Activated CD4-positive, alpha-beta T cell treated with anti-CD3 and anti-CD28 coated beads, Interleukin-2, amount 10 ng/mL, durations not matched to agents 7 days and 5 days (primary cell): ENCODE results near the gene NDUFB4. TPM values are rescaled to one million over a fixed set of nuclear protein-coding genes. Genes with fewer than 3 reads are reported as not detected.

Source experiments
- CTCF ChIA-PET: fragments of 350-600 bp; sonication (Branson Sonifier 250); formaldehyde crosslinking; loops from one replicate; lab custom pipeline; 2021; ENCODE audit warnings: antibody characterized with exemption; lab: Charles Lee
- POLR2A ChIA-PET: fragments of 350-600 bp; sonication (Branson Sonifier 250); formaldehyde crosslinking; loops from one replicate; lab custom pipeline; 2021; ENCODE audit warnings: antibody characterized with exemption; lab: Charles Lee
- DNase-seq: peaks from one replicate; pipeline ENCODE4 v3.0.0-alpha.2; 2020
- H3K27ac Mint-ChIP-seq: one replicate; pipeline ENCODE4 v1.8.0; 2021; ENCODE audit warnings: mild to moderate bottlenecking, moderate library complexity, mixed read lengths
- H3K27me3 Mint-ChIP-seq: one replicate; pipeline ENCODE4 v1.8.0; 2021; ENCODE audit warnings: mixed read lengths
- H3K36me3 Mint-ChIP-seq: one replicate; pipeline ENCODE4 v1.8.0; 2021; ENCODE audit warnings: low read depth, mixed read lengths
- H3K4me1 Mint-ChIP-seq: one replicate; pipeline ENCODE4 v1.8.0; 2021; ENCODE audit warnings: mixed read lengths
- H3K4me3 Mint-ChIP-seq: one replicate; pipeline ENCODE4 v1.8.0; 2021; ENCODE audit warnings: mild to moderate bottlenecking, moderate library complexity, mixed read lengths
- H3K9me3 Mint-ChIP-seq: one replicate; pipeline ENCODE4 v1.8.0; 2021; ENCODE audit warnings: mixed read lengths
- total RNA-seq, 2 experiments: library from RNA; stranded (reverse); gene quantifications; one replicate each; pipeline ENCODE4 v1.2.3, GENCODE V29; 2021

NDUFB4 gene
- total RNA-seq, 2 experiments from 2014 or later, result 117 to 148 TPM

DNA sequence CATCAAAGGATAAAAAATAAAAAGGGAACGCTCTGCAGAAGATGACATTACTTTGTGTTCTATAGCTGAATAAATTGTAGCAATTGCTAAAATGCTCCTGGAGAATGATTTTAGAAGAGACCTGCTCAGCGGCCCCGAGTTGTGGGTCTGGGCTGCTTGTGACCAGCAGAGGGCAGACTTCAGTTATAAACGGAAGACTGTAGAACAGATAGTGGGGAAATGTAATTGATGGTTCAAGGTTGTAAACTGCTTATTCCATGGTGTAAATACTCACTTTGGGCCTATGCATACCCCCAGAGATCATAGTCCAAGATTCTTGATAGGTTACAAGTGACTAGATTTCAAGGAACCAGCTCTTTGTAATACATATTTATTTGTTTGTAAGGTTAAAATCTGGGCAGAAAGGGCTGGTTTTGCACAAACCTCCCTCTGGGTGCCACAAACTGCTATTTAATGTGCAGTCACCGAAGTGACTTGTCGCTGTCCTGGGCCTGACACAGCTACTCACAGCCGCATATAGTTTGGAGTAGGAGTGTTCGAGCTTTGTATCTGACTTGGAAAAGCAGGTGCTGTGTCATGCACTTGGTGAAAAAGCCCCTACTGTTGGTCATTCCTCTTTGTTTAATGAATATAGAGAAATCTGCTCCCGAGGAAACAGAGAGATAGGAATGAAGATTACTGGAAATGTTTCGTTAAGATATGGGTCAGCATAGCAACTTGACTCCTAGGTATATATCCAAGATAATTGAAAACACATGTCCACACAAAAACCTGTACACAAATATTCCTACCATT, 34.7 kb upstream of the NDUFB4 start:
- no peak overlapping the region for H3K4me3 Mint-ChIP-seq
- ChIA-PET POLR2A (no interaction called here), CTCF (interaction anchor here (1.0 to 2.0 kb wide), 2 partner anchors 94 to 234 kb away, joined by 3 to 12 read pairs; no protein-coding TSS in a partner anchor)
- H3K9me3 Mint-ChIP-seq, result no peaks in the 10 kb centered on the region
- no peak overlapping the region for H3K27ac Mint-ChIP-seq
- H3K4me1 Mint-ChIP-seq, result peaks cover 14% of the 10 kb centered on the region
- H3K27me3 Mint-ChIP-seq, result peaks cover 6% of the 10 kb centered on the region
- DNase-seq, result peak; percentile 78
- no peaks in the 10 kb centered on the region for H3K36me3 Mint-ChIP-seq

- H3K4me1 Mint-ChIP-seq, result peaks cover 10% of the 10 kb centered on the region
- H3K36me3 Mint-ChIP-seq, result no peaks in the 10 kb centered on the region
- no peak overlapping the region for H3K4me3 Mint-ChIP-seq
- peaks cover 2% of the 10 kb centered on the region for H3K27me3 Mint-ChIP-seq
- no peak overlapping the region for H3K27ac Mint-ChIP-seq
- ChIA-PET POLR2A (no interaction called here), CTCF (no interaction called here)
- no peaks in the 10 kb centered on the region for H3K9me3 Mint-ChIP-seq
- DNase-seq, result no peak
Observed at GRCh38 chr3:120563356-120564022, 32.6 kb upstream of the NDUFB4 start.

- Mint-ChIP-seq H3K4me1 (no peaks in the 10 kb centered on the region), H3K9me3 (no peaks in the 10 kb centered on the region), H3K4me3 (no peak overlapping the region), H3K27me3 (no peaks in the 10 kb centered on the region), H3K27ac (no peak overlapping the region), H3K36me3 (no peaks in the 10 kb centered on the region)
- ChIA-PET CTCF (interaction anchor here (1.3 to 3.5 kb wide), 4 partner anchors 8 to 229 kb away, joined by 5 to 15 read pairs (median 8); partner anchors contain the start of gene NDUFB4), POLR2A (no interaction called here)
- DNase-seq, result no peak
Observed at GRCh38 chr3:120566243-120566975, 29.7 kb upstream of the NDUFB4 start.

GRCh38 chr3:120567370-120568201, 28.6 kb upstream of the NDUFB4 start:
- no peaks in the 10 kb centered on the region for H3K36me3 Mint-ChIP-seq
- no peak overlapping the region for H3K4me3 Mint-ChIP-seq
- no peaks in the 10 kb centered on the region for H3K4me1 Mint-ChIP-seq
- no peak overlapping the region for H3K27ac Mint-ChIP-seq
- DNase-seq, result no peak
- ChIA-PET CTCF (interaction anchor here (0.6 to 3.5 kb wide), 7 partner anchors 9 to 1267 kb away, joined by 3 to 15 read pairs (median 6); partner anchors contain the start of gene NDUFB4), POLR2A (interaction anchor here (0.6 kb wide), 1 partner anchor 223 kb away, joined by 4 read pairs; no protein-coding TSS in a partner anchor)
- no peaks in the 10 kb centered on the region for H3K9me3 Mint-ChIP-seq
- no peaks in the 10 kb centered on the region for H3K27me3 Mint-ChIP-seq

DNA sequence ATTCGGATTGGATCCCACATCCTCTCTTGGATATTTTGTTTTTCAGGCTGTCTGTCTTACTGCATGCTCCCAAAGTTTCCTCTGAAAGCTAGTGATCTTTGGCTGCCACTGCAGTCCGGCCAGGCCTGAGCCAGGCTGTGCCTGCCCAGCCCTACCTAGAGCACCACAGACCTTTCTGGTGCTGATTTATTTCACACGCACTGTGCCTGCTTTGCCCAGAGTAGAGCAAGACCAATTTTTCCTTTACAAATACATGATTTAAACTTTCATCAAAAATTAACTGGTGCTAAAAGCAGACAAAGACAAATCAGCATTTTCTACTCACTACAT, 28.0 kb upstream of the NDUFB4 start:
- Mint-ChIP-seq H3K27me3 (no peaks in the 10 kb centered on the region), H3K36me3 (no peaks in the 10 kb centered on the region), H3K4me3 (no peak overlapping the region), H3K4me1 (no peaks in the 10 kb centered on the region), H3K9me3 (no peaks in the 10 kb centered on the region), H3K27ac (no peak overlapping the region)
- CTCF ChIA-PET, result interaction anchor here (1.1 to 3.5 kb wide), 4 partner anchors 9 to 195 kb away, joined by 3 to 15 read pairs (median 4); no protein-coding TSS in a partner anchor
- POLR2A ChIA-PET, result no interaction called here
- no peak for DNase-seq

GRCh38 chr3:120568598-120568997, 27.5 kb upstream of the NDUFB4 start:
- Mint-ChIP-seq H3K4me3 (no peak overlapping the region), H3K36me3 (no peaks in the 10 kb centered on the region), H3K4me1 (no peaks in the 10 kb centered on the region), H3K27ac (no peak overlapping the region), H3K9me3 (no peaks in the 10 kb centered on the region), H3K27me3 (no peaks in the 10 kb centered on the region)
- ChIA-PET CTCF (interaction anchor here (1.2 to 3.5 kb wide), 4 partner anchors 10 to 195 kb away, joined by 3 to 15 read pairs (median 4); partner anchors contain the start of gene NDUFB4), POLR2A (no interaction called here)
- DNase-seq, result no peak

DNA sequence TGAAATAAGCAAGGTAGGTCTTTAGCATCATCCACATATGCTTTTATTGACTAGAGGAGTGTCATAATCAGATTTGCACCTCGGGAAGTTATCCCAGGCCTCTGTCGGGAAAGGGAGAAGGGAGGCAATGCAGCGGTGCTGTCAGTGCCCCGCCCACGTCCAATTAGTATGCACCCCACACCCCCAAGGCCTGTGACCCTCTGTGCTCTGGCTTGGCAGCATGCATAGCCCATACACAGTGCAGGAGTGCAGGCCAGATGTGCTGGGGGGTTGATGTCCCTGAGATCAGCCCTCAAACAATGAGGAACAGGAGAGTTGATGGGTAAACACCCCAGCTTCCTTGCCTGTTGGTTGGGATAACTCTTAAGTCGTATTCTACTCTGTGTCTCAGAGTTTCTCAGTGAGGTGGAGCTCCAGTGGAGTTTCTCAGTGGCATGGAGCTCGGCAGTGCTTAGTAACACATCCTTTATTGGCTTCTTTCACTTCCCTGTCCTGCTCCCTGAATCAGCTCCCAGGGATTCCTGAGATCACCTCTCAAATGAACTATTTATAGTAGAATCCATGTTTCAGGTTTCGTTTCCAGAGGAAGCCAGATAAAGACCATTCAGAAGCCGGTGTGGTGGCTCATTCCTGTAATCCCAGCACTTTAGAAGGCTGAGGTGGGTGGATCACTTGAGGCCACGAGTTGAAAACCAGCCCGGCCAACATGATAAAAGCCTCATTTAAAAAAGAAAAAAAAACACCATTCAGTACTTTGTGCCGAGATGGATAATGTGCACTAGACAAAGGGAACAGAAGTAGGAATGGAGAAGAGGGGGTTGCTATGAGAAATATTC, 26.7 kb upstream of the NDUFB4 start:
- no peak for DNase-seq
- Mint-ChIP-seq H3K27ac (no peak overlapping the region), H3K4me3 (no peak overlapping the region), H3K9me3 (no peaks in the 10 kb centered on the region), H3K4me1 (no peaks in the 10 kb centered on the region), H3K36me3 (no peaks in the 10 kb centered on the region), H3K27me3 (no peaks in the 10 kb centered on the region)
- CTCF ChIA-PET, result interaction anchor here (1.2 to 3.5 kb wide), 3 partner anchors 11 to 27 kb away, joined by 3 to 15 read pairs (median 3); partner anchors contain the start of gene NDUFB4
- POLR2A ChIA-PET, result no interaction called here

DNA sequence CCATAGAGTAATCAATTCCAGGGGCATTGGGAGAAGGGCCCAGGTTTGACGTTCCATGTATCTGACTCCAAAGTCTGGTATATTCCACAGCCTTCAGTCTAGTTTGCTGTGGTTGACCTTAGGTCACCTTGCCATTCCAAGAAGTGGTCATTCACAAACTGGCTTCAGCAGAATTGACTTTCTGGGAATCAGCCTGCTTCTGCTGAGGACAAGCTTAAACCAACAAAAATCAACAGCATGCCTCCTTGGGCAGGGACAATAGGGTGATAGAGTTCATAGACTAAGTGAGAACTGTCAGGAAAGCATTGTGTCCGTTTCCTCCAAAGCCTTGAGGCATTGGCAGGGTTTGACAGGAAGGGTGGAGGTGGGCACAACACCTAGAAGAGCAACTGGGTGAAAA, 24.1 kb upstream of the NDUFB4 start:
- Mint-ChIP-seq H3K4me3 (no peak overlapping the region), H3K27me3 (no peaks in the 10 kb centered on the region), H3K27ac (no peak overlapping the region), H3K9me3 (no peaks in the 10 kb centered on the region), H3K4me1 (no peaks in the 10 kb centered on the region), H3K36me3 (no peaks in the 10 kb centered on the region)
- POLR2A ChIA-PET, result interaction anchor here (0.7 kb wide), 1 partner anchor 24 kb away, joined by 9 read pairs; the partner anchor contains the start of gene NDUFB4
- CTCF ChIA-PET, result interaction anchor here (1.3 kb wide), 1 partner anchor 13 kb away, joined by 6 read pairs; no protein-coding TSS in a partner anchor
- no peak for DNase-seq

DNA sequence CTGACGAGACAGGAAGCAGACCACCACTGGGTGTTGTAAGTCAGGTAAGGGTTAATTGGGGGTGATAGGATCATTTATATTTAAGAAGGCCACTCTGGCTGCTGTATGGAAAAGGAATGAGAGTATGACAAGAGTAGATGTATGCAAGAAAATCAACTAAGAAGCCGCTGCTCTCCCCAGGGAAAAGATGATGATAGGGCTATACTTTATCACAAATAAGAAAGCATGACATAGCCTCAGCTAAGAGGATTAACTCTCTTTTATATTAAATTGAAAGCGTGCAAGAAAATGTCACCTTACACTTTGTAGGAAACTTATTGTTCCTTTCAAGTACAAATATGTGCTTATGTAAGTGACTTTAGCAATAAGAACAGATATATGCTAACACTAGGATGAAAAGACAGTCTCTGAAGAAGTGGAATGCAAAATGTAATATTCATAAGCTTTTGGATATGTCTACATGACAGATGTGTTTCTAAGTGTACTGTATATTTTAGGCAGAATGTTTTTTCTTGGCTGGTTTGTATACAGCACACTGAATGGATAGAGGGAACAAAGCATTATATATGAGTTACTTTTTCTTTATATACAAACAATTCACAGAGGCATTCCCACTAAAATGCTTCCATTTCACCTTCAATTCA, 8.7 kb upstream of the NDUFB4 start:
- ChIA-PET CTCF (no interaction called here), POLR2A (no interaction called here)

GRCh38 chr3:120595788-120596115, 384 bp upstream of the NDUFB4 start:
- POLR2A ChIA-PET, result interaction anchor here (0.6 to 1.0 kb wide), 4 partner anchors 23 to 246 kb away, joined by 3 to 9 read pairs (median 4); partner anchors contain the start of genes GTF2E1, LRRC58 and RABL3
- H3K4me1 Mint-ChIP-seq, result peaks cover 9% of the 10 kb centered on the region
- H3K4me3 Mint-ChIP-seq, result peak overlapping the region; percentile 87

More for the DNA sequence above, 8.7 kb upstream of the NDUFB4 start:
- peaks cover 13% of the 10 kb centered on the region for H3K27me3 Mint-ChIP-seq
- no peak for DNase-seq
- no peaks in the 10 kb centered on the region for H3K36me3 Mint-ChIP-seq
- no peaks in the 10 kb centered on the region for H3K9me3 Mint-ChIP-seq
- no peaks in the 10 kb centered on the region for H3K4me1 Mint-ChIP-seq
- no peak overlapping the region for H3K27ac Mint-ChIP-seq
- H3K4me3 Mint-ChIP-seq, result no peak overlapping the region

GRCh38 chr3:120596853-120597223, 702 bp downstream of the NDUFB4 start:
- ChIA-PET CTCF (interaction anchor here (1.5 to 2.6 kb wide), 3 partner anchors 30 to 145 kb away, joined by 5 to 10 read pairs (median 7); partner anchors contain the start of genes GTF2E1 and RABL3), POLR2A (no interaction called here)
- Mint-ChIP-seq H3K27ac (peak overlapping the region; percentile 95), H3K4me3 (peak overlapping the region; percentile 87), H3K36me3 (peaks cover 13% of the 10 kb centered on the region), H3K4me1 (peaks cover 11% of the 10 kb centered on the region), H3K27me3 (peaks cover 5% of the 10 kb centered on the region), H3K9me3 (no peaks in the 10 kb centered on the region)
- no peak for DNase-seq

More at GRCh38 chr3:120595788-120596115, 384 bp upstream of the NDUFB4 start:
- CTCF ChIA-PET, result interaction anchor here (0.6 to 2.6 kb wide), 6 partner anchors 9 to 146 kb away, joined by 3 to 10 read pairs (median 6); no protein-coding TSS in a partner anchor
- no peak for DNase-seq
- H3K9me3 Mint-ChIP-seq, result no peaks in the 10 kb centered on the region
- peaks cover 7% of the 10 kb centered on the region for H3K27me3 Mint-ChIP-seq
- peaks cover 2% of the 10 kb centered on the region for H3K36me3 Mint-ChIP-seq
- H3K27ac Mint-ChIP-seq, result peak overlapping the region; percentile 95
